GM19099 (cell line): ENCODE results near the gene CLIC5.

ENCODE experiments used
- POLR2A ChIP-seq: IDR thresholded peaks from 3 replicates; pipeline ENCODE4 v1.6.1; 2011; ENCODE audit warnings: low read depth; ENCODE audit not compliant: insufficient read length; ENCODE audit errors: extremely low read depth

Gene CLIC5

DNA sequence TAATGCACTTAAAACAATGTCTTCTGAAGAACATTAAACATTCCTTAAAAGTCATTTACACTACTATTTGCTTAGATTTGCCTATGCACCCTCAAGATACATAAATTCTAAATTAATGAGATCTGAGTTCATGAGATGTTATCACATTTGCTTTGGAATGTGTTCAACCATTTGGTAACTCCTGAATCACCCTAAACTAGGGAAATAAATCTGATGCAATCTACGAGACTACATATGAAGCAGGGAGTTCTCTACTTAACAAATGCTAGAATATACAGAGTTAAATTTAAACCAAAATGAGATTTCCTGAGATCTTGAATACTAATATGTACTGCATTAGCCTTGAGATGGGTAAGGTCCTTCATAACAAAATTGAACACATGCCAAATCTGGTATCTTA, 170.1 kb downstream of the CLIC5 start:
- TF ChIP-seq POLR2A = no peak

DNA sequence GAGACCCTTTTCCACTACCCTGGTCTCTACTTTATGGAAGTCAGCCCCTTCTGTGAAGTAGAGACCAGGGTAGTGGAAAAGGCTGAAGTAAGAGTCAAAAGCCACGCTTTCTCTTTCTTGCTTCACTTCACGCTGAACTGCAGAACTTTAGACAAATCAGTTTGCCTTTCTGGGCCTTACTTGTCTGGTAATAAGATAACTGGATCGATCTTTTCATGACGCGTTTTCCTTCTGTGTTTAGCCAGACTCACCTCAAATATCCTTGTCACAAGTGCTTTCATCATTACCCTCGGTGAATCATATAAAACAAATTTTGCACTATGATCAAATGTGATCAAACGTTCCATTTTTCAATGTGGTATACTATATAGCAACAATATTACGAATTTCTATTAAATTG, 170.7 kb downstream of the CLIC5 start:
- TF ChIP-seq POLR2A = no peak

DNA sequence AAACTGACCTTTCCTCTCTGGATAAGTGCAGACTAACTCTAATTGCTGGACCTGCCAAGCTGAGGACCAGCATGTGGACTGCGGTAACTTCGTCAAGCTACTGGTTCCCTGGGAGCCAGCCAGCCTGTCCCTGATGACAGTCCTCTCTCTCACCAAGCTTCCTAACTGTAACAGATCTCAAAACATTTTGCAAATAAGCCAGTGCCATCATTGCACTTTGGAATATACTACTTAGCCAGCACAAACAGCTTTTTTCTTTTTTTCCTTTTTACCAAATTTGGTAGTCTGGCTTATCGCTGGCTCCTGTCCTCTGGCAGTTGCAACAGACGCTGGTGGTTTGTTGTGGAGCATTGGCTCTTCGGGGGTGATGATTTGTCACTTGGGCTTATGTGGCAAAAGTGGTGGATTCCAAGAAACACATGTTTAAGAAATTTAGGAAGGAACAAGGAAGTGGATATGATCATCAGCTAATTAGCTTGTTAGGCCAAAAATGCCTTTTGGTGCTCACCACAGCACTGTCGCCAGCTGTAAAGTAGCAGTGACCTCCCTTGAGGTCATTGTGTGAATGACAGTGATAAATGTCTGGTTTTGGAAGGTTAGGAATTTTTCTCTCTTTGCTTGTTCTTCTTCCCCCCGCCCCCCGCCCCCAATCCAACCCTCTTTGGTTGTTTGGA, 171.7 kb downstream of the CLIC5 start:
- TF ChIP-seq POLR2A = no peak

DNA sequence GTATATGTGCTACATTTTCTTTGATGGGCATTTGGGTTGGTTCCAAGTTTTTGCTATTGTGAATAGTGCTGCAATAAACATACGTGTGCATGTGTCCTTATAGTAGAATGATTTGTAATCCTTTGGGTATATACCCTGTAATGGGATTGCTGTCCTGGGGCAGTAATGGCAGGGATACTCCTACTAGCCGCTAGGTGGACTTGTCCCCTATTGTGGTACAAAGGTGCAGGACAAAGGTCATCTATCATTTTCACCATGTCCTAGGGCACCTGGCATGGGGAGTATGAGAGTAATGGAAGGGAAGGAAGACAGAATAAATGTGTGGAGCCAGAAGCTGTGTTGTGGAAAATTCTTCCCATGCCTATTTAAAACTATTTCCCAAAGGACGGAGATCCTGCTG, 174.6 kb downstream of the CLIC5 start:
- no peak for TF ChIP-seq POLR2A

DNA sequence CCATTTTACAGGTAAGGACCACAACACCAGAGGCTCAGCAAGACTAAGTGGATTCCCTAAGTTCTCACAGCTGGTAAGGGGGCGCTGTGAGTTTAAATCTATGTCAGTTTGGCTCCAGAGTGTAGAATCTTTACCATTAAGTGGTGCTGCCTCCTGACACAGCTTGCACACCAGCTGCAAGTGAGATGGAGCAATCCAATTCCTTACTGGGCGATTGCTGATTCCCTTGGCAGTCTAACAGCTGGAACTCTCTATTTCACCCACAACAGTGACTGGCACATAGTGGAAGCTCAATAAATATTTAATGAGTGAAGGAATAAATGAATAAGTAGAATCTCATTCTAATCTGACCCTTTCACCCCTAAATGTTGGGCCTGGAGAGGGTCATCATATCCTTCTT, 176.7 kb downstream of the CLIC5 start:
- no peak for TF ChIP-seq POLR2A

DNA sequence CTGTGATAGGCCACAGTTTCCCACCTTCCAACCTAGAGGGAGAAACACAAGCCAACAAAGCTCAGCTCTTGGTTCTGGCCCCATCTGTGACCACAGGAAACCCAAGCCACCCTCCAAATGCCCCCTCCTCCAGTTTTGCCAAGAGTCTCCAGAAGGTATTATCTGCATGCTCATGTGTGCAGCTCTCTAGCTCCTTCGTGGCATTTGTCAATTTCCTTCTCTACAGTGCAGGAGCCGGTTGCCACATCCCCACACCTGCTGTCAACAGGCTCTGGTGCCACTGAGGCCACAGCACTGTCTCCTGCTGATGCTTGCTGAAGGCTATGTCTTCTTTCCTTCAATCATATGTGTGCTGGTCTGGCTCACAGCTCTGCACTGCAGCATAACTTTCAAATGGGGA, 177.2 kb downstream of the CLIC5 start:
- TF ChIP-seq POLR2A = no peak

DNA sequence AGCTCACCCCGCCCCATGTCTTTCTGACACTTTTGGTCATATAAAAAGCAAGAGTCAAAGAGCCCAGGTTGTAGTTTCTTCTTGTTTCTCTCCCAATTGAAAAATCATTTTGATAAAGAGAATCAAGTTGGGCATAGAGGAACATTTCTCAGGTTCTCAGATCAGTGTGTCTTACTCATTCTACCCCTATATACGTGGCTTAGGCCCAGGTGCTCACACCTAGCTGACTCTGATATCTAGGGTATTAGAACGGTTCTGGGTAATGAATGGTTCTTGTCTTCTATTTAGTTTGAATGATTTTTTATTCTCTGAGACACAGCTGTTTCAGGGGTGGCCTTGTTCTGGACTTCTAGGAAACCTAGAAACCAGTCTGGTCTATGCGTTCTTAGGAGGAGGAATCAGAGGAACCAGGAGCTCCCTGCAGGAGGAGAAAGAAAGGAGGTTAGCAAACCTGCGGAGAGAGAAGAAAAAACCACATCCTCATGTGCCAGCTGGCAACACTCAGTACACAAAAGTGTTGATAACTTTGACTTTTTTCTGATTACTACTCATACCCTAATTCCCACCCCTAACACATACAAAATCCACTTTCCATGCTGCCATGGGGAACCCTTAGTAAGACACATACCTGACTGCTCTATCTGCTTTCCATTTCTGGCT, 178.0 kb downstream of the CLIC5 start:
- TF ChIP-seq POLR2A = no peak

DNA sequence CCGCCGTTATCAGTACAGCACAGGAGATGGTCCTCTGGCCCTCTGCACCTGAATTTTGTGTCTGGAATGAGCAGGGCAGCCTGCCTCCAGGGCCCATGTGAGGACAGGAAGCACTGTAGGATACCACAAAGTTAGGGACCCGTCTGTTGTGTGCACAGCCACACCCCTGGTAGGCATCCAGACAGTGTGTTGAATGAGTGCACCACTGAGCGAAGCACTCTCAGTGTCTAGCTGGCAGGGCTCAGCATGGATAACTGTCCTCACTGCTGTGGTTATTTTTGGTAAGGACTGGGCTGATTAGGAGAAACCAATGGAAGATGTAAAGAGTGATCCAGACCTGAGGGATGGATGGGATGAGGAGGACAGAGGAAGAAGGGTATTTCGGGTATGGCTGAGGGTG, 178.7 kb downstream of the CLIC5 start:
- no peak for TF ChIP-seq POLR2A

DNA sequence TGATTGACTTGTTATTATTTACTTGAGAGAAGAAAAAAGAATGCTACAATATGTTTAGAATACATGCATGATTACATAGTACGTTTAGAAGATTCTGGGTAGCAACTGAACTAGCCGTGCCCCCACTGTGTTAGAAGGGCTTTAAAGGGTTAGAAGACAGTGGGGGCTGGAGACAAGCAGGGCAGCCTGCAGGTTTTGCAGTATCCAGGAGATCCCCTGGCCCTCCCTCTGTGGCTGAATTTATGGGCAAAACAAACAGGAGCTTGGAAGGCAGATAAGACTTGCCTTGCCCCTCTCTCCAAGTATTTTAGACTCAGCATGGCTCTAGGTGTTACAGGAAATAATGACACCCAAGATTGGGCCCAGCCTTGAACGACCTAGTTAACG, 179.2 kb downstream of the CLIC5 start:
- no peak for TF ChIP-seq POLR2A

DNA sequence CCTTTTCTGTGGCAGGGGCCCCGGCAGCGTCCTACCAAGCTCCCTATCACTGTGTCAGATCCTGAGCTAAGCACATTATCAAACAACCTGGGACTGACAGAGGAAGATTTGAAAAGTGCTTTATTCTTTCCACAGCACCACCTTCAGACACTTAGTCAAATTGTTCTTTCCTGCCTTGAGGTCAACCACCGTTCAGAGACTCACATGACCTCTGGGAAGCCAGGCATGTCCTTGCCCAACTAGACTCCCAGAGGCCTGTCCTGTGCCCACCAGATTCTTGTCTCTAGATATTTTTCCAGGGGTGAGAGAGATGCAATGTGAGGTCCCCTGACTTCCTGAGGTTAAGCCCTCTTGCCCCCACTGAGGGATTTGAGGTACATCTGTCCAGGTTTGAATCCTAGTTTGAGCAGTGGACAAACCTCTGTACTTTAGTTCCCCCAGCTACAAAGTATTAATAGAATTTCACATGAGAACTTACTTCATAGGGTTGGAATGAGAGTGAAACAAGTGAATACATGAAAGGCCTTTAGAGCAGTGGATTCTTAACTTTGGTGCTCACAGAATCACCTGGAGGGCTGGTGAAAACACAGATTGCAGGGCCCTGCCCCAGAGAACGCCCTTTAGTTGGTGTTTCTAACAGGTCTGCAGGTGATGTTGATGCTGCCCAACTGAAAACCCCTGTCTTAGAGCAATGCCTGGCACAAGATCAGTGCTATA, 179.8 kb downstream of the CLIC5 start:
- TF ChIP-seq POLR2A = no peak

DNA sequence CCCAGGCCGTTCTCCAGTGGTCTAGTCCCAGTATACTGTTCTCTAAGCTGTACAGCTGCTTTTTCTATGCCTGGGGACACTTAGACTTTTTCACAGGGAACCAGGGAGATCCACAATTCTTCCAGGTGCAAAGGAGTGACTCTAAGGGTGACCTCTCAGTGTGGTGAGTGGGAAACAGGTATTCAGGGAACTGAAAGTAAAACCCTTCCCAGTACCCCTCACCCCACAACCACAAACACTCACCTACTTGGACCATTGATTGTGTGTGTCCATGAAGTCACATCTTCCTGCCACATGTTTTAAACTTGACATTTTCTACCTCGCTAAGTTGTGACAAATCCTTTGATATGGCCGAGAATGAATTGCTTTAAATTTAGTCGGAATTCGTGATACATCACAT, 183.6 kb downstream of the CLIC5 start:
- TF ChIP-seq POLR2A = no peak
